K562 (cell line): ENCODE measurements around the gene ARFRP1. TPM values are rescaled to one million over a fixed set of nuclear protein-coding genes. Genes with fewer than 3 reads are reported as not detected.

ENCODE experiments used
- ATAC-seq: fragments of 200-7000 bp; cut with Tn5 transposase; 3 replicates; pipeline ENCODE4 v1.9.1; 2020; ENCODE audit warnings: moderate library complexity
- BruUV-seq: library from RNA; stranded (reverse); fragments of 400-500 nt; replicated peaks from 2 replicates; lab custom pipeline; 2021; lab: Mats Ljungman, UMichigan
- CTCF ChIA-PET: fragments of 300-600 bp; formaldehyde crosslinking; extraction: SDS; loops from one replicate; lab custom pipeline; 2021; ENCODE audit warnings: low intra/inter-chr PET ratio; lab: Yijun Ruan, JAX
- POLR2A ChIA-PET: fragments of 300-600, 350-650 bp; sonication (Branson Sonifier 250); formaldehyde crosslinking; extraction: SDS; loops from one replicate; lab custom pipeline; 2021; ENCODE audit warnings: antibody characterized with exemption, inconsistent platforms; lab: Yijun Ruan, JAX
- DNase-seq, 4 experiments: peaks; one replicate each; pipeline versions ENCODE4 v3.0.0 to v3.0.0-alpha.2; 2011 to 2018; ENCODE audit warnings: low spot score in 3 of 4, mixed read lengths in 3 of 4; ENCODE audit errors: extremely low read depth in 1 of 4
- FAIRE-seq: peaks from 2 replicates; lab custom pipeline; 2011; peaks lifted over from hg19 to GRCh38; lab: Jason Lieb, UNC
- H2AFZ ChIP-seq: 2 replicates; pipeline ENCODE4 v1.6.0; 2011; ENCODE audit warnings: low read depth, low read length, control low read depth, inconsistent platforms
- H3K27ac ChIP-seq: fragments of 200-600 bp; 3 replicates; pipeline ENCODE4 v1.8.0; 2011; ENCODE audit warnings: low read depth, mild to moderate bottlenecking, control low read depth, inconsistent platforms, low read length, moderate library complexity, mixed read lengths; ENCODE audit errors: extremely low read depth
- H3K27me3 ChIP-seq, 2 experiments: fragments of 300-600 bp in 1 of 2; 2 replicates in 1 of 2; 3 replicates in 1 of 2; pipeline versions ENCODE4 v1.6.0 to v1.8.0; 2011; ENCODE audit warnings: inconsistent platforms in 2 of 2, low read length in 2 of 2, mild to moderate bottlenecking in 1 of 2, mixed read lengths in 1 of 2, moderate library complexity in 1 of 2; ENCODE audit not compliant: control insufficient read depth in 2 of 2, insufficient read depth in 2 of 2
- H3K36me3 ChIP-seq: fragments of 300-600 bp; 3 replicates; pipeline ENCODE4 v1.8.0; 2011; ENCODE audit warnings: mild to moderate bottlenecking, low read length, inconsistent platforms; ENCODE audit not compliant: control insufficient read depth, insufficient read depth
- H3K4me1 ChIP-seq, 2 experiments: fragments of 200-600 bp in 1 of 2; replicated peaks in 1 of 2; 2 replicates in 1 of 2; 3 replicates in 1 of 2; pipeline versions ENCODE4 v1.5.1 to v1.8.0; 2011; ENCODE audit warnings: inconsistent platforms in 2 of 2, low read length in 2 of 2, mild to moderate bottlenecking in 1 of 2, mixed read lengths in 1 of 2, moderate library complexity in 1 of 2; ENCODE audit not compliant: control insufficient read depth in 2 of 2, insufficient read depth in 2 of 2
- H3K4me2 ChIP-seq: 2 replicates; pipeline ENCODE4 v1.6.1; 2011; ENCODE audit warnings: low read length, control low read depth, inconsistent platforms, mixed read lengths; ENCODE audit not compliant: insufficient read depth
- H3K4me3 ChIP-seq: fragments of 200-600 bp; sonication (generic), shearing (Covaris generic); 2 replicates; pipeline ENCODE4 v1.5.1; 2016; ENCODE audit warnings: control low read depth, inconsistent platforms
- H3K79me2 ChIP-seq: fragments of 200-600 bp; 3 replicates; pipeline ENCODE4 v1.8.0; 2011; ENCODE audit warnings: low read length, inconsistent platforms; ENCODE audit not compliant: control insufficient read depth, insufficient read depth
- H3K9ac ChIP-seq, 2 experiments: 2 replicates each; pipeline versions ENCODE4 v1.6.0 to v1.6.1; 2011; ENCODE audit warnings: low read depth in 2 of 2, low read length in 2 of 2, control low read depth in 1 of 2, inconsistent platforms in 1 of 2, mild to moderate bottlenecking in 1 of 2, mixed read lengths in 1 of 2; ENCODE audit not compliant: insufficient read depth in 1 of 2
- H3K9me1 ChIP-seq: one replicate; pipeline ENCODE4 v1.6.0; 2011; ENCODE audit warnings: inconsistent platforms, mild to moderate bottlenecking, low read length, moderate library complexity; ENCODE audit not compliant: control insufficient read depth, insufficient read depth
- H3K9me3 ChIP-seq: replicated peaks from 2 replicates; pipeline ENCODE4 v1.5.1; 2011; ENCODE audit warnings: low read depth, low read length, inconsistent platforms; ENCODE audit not compliant: control insufficient read depth, insufficient read depth
- H4K20me1 ChIP-seq: replicated peaks from 2 replicates; pipeline ENCODE4 v1.6.1; 2011; ENCODE audit warnings: low read length, inconsistent platforms, mixed read lengths; ENCODE audit not compliant: control insufficient read depth, insufficient read depth
- MCM7 ChIP-seq, 2 experiments: fragments of 450-650 bp; IDR thresholded peaks; 2 replicates each; pipeline ENCODE4 v1.6.1; 2016 to 2018
- PCBP1 ChIP-seq: fragments of 200-400 bp; formaldehyde crosslinking; IDR thresholded peaks from 2 replicates; pipeline ENCODE4 v1.6.1; 2018; ENCODE audit warnings: mild to moderate bottlenecking, low read depth, low read length; ENCODE audit not compliant: poor library complexity, severe bottlenecking
- POLR2A ChIP-seq: fragments of 450-650 bp; conservative IDR thresholded peaks from 2 replicates; pipeline ENCODE4 v1.6.1; 2016
- POLR2G ChIP-seq: fragments of 200-400 bp; formaldehyde crosslinking; IDR thresholded peaks from 2 replicates; pipeline ENCODE4 v1.6.1; 2017; ENCODE audit warnings: low read depth, mild to moderate bottlenecking, antibody characterized with exemption, low read length, moderate library complexity
- RBFOX2 ChIP-seq: fragments of 200-400 bp; formaldehyde crosslinking; IDR thresholded peaks from 2 replicates; pipeline ENCODE4 v1.6.1; 2017; ENCODE audit warnings: low read depth, mild to moderate bottlenecking, low read length, moderate library complexity
- TEAD1 ChIP-seq, 2 experiments: fragments of 450-650 bp in 1 of 2; sonication (generic) in 1 of 2; formaldehyde crosslinking; IDR thresholded peaks; 2 replicates each; pipeline versions ENCODE4 v1.4.0 to v1.8.0; 2020 to 2022; ENCODE audit warnings: mild to moderate bottlenecking in 2 of 2, missing genetic modification reagents in 1 of 2
- WGBS: fragments of 100-300 bp; shearing (Covaris generic); methylation state at CpG from one replicate; pipeline ENCODE4 v1.1.6; 2016; ENCODE audit warnings: low coverage, mixed read lengths; ENCODE audit not compliant: insufficient coverage; ENCODE audit errors: missing lambda C conversion rate; 5-methylcytosine and 5-hydroxymethylcytosine counted together
- in situ Hi-C: fragments of 300-500 bp; cut with MboI; formaldehyde crosslinking; loops from 4 replicates; pipeline ENCODE4 v1.15.0; 2018; ENCODE audit warnings: inconsistent platforms, mixed read lengths
- intact Hi-C: fragments of 100-400 bp; cut with micrococcal nuclease; formaldehyde crosslinking; loops from 2 replicates; pipeline ENCODE4 v1.14.2; 2022
- polyA plus RNA-seq, 8 experiments: library from polyadenylated mRNA; depleted of rRNA in 4 of 8; stranded (reverse) in 5 of 8; unstranded in 3 of 8; fragments of >200 nt; fragmentation: Nextera tagmentation in 2 of 8; fragmentation: Illumina TruSeq in 1 of 8; extraction: Ambion mirVana in 2 of 8; extraction: Trizol in 1 of 8; gene quantifications; 2 replicates each; pipeline versions ENCODE4 v1.2.1 to v1.2.3, GENCODE V29; 2011 to 2014; ENCODE audit warnings: inconsistent platforms in 1 of 8, missing spikeins in 1 of 8
- total RNA-seq, 7 experiments: library from RNA; depleted of rRNA in 6 of 7; stranded (reverse); fragments of >200 nt in 6 of 7; fragmentation: Illumina TruSeq in 2 of 7; extraction: Trizol in 2 of 7; gene quantifications; 2 replicates each; pipeline versions ENCODE4 v1.2.1 to v1.2.3, GENCODE V29; 2011 to 2021; ENCODE audit warnings: low replicate concordance in 1 of 7
- TF ChIP-seq, protein P1 (sequence below), 3 experiments: fragments of 200-800 bp in 1 of 3; sonication (Bioruptor generic) in 1 of 3; sonication (generic) in 1 of 3; formaldehyde crosslinking in 1 of 3; IDR thresholded peaks; 2 replicates each; pipeline versions ENCODE4 v1.6.1 to v1.8.0; 2016 to 2022; ENCODE audit warnings: mild to moderate bottlenecking in 2 of 3, missing compliant biosample characterization in 2 of 3, missing genetic modification characterization in 2 of 3, missing genetic modification reagents in 1 of 3

ARFRP1 gene
- total and polyA plus RNA-seq, 9 of the 15 experiments (the other 6 are each of a cell fraction or from before 2014, with no cell fraction given) = 2.2 to 78.9 (median 37.3) TPM

DNA sequence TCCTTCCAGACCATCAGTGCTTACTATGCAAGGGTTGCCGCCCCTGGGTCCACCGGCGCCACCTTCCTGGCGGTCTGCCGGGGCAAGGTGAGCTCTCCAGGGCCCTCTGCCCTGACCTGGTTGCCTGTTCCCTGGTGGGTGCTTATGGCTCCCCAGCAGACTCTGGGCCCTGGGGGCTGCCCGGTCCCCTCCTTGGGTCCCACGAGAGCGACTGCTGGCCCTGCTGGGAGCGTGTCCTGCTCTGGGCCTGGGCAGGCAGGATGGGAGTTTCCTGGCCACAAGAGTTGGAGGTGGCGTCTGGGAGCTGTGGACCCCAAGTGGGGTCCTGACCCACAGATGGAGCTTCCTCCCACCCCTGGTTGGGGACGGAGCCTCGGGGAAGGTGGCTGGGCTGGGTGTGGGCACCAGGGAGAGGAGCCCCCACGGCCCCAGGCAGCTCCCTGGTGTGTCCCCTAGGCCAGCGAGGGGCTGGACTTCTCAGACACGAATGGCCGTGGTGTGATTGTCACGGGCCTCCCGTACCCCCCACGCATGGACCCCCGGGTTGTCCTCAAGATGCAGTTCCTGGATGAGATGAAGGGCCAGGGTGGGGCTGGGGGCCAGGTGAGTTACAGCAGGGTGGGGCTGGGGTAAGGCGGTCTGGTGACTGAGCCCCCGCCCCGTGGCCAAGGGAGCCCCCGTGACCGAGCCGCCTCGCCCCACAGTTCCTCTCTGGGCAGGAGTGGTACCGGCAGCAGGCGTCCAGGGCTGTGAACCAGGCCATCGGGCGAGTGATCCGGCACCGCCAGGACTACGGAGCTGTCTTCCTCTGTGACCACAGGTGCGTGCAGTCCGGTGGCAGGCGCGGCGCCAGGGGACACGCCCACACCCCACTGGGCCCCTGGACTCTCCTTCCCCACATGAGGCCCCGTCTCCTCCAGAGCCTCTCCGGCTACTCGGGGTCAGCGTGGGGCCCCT is 18.5 kb downstream of the ARFRP1 start:
- no peaks in the 10 kb centered on the region for H3K79me2 ChIP-seq
- ChIA-PET POLR2A (interaction anchor here (0.6 kb wide), 1 partner anchor 457 kb away, joined by 3 read pairs; no protein-coding TSS in a partner anchor), CTCF (no interaction called here)
- H3K9me1 ChIP-seq = no peaks in the 10 kb centered on the region
- H3K4me1 ChIP-seq = peaks cover 9 to 69% of the 10 kb centered on the region in 2 experiments
- no peak overlapping the region for H2AFZ ChIP-seq
- in situ Hi-C loops (no loop called here), intact Hi-C loops (no loop called here)
- no peaks in the 10 kb centered on the region for H3K9me3 ChIP-seq
- BruUV-seq = no TSS peak
- no peak overlapping the region for H3K4me3 ChIP-seq
- ATAC-seq = no peak
- TF ChIP-seq TEAD1 (CRISPR knock-in tag; IDR thresholded peaks at IDR 0.05) (no peak), PCBP1 (peak; percentile 4), POLR2G (peak; percentile 70), RBFOX2 (peak; percentile 28), MCM7 (IDR thresholded peaks at IDR 0.05) (no peak), POLR2A (peak; percentile 29; the same call in 1 of the 2 replicates)
- TF ChIP-seq, protein P1, sequence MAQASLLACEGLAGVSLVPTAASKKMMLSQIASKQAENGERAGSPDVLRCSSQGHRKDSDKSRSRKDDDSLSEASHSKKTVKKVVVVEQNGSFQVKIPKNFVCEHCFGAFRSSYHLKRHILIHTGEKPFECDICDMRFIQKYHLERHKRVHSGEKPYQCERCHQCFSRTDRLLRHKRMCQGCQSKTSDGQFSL (CRISPR knock-in tag; IDR thresholded peaks at IDR 0.05) = no peak
- TF ChIP-seq, protein P1 (tag; IDR thresholded peaks at IDR 0.05) = no peak
- TF ChIP-seq, all 486 proteins: peak for 4
- no peak overlapping the region for H3K4me2 ChIP-seq
- FAIRE-seq (no peak), DNase-seq (no peak)
- H3K27me3 ChIP-seq = no peaks in the 10 kb centered on the region
- H3K27ac ChIP-seq = no peak overlapping the region
- peak overlapping the region in 1 of 2 experiments; percentile 45; a peak in 1 of 4 replicates for H3K9ac ChIP-seq
- WGBS = 97% methylated on average over 14 of the region's 44 CpGs
- peaks cover 26% of the 10 kb centered on the region; the same call in 2 of the 3 replicates for H3K36me3 ChIP-seq
- no peaks in the 10 kb centered on the region for H4K20me1 ChIP-seq
